ENCODE data around the gene ZNF763.
"Not testable (repeated sequence)": the region's sequence is repeated elsewhere in the genome, so short reads cannot be mapped to it uniquely, and the experiment has no call there.

Gene ZNF763

DNA sequence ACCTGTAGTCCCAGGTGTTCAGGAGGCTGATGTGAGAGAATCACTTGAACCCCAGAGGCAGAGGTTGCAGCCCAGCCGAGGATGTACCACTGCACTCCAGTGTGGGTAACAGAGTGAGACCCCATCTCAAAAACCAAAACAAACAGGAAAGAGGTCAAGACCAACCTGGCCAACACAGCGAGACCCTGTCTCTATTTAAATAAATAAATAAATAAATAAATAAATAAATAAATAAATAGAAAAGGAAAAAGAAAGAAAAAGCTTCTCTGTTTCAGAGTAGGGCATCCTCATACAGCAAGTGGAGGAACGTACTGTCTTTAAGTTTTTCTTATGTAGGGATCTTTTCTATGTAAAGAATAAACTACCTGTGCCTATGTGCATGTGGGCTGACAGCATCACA, 37.6 kb upstream of the ZNF763 start (continued):
- TF ChIP-seq CSDC2 (CRISPR knock-in tag; IDR thresholded peaks at IDR 0.05) = no peak
- TF ChIP-seq, protein P1, sequence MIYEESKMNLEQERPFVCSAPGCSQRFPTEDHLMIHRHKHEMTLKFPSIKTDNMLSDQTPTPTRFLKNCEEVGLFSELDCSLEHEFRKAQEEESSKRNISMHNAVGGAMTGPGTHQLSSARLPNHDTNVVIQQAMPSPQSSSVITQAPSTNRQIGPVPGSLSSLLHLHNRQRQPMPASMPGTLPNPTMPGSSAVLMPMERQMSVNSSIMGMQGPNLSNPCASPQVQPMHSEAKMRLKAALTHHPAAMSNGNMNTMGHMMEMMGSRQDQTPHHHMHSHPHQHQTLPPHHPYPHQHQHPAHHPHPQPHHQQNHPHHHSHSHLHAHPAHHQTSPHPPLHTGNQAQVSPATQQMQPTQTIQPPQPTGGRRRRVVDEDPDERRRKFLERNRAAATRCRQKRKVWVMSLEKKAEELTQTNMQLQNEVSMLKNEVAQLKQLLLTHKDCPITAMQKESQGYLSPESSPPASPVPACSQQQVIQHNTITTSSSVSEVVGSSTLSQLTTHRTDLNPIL (CRISPR knock-in tag; IDR thresholded peaks at IDR 0.05; ENCODE audit: low read depth) = no peak
- no peak for TF ChIP-seq ISL1 (CRISPR knock-in tag; IDR thresholded peaks at IDR 0.05)
- no peak for TF ChIP-seq ZFP3 (CRISPR knock-in tag; IDR thresholded peaks at IDR 0.05)
- TF ChIP-seq ZNF70 (CRISPR knock-in tag; IDR thresholded peaks at IDR 0.05) = no peak

DNA sequence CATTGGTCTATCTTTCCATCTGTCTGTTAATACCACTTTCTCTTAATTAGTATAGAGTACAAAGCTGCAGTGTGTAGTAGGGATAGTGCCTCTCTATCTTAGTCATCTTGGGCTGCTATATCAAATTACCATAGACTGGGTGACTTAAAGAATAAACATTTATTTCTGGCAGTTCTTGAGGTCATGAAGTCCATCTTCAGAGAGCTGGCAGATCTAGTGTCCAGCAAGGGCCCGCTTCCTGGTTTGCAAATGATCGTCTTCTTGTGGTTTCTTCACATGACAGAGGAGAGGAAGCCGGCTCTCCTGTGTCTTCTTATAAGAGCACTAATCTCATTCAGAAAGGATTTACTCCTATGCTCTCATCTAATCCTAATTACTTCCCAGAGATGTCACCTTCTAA, 33.8 kb upstream of the ZNF763 start:
- TF ChIP-seq SNAI2 (CRISPR knock-in tag; IDR thresholded peaks at IDR 0.05) (no peak), ISL1 (CRISPR knock-in tag; IDR thresholded peaks at IDR 0.05) (no peak), GLIS3 (CRISPR knock-in tag; IDR thresholded peaks at IDR 0.05) (no peak), ZFP3 (CRISPR knock-in tag; IDR thresholded peaks at IDR 0.05) (no peak), PPARA (CRISPR knock-in tag; IDR thresholded peaks at IDR 0.05; ENCODE audit: borderline replicate concordance) (no peak), ZNF8 (CRISPR knock-in tag; IDR thresholded peaks at IDR 0.05) (no peak), OSR1 (CRISPR knock-in tag; IDR thresholded peaks at IDR 0.05) (no peak), ZNF70 (CRISPR knock-in tag; IDR thresholded peaks at IDR 0.05) (no peak)
- TF ChIP-seq, protein P2, sequence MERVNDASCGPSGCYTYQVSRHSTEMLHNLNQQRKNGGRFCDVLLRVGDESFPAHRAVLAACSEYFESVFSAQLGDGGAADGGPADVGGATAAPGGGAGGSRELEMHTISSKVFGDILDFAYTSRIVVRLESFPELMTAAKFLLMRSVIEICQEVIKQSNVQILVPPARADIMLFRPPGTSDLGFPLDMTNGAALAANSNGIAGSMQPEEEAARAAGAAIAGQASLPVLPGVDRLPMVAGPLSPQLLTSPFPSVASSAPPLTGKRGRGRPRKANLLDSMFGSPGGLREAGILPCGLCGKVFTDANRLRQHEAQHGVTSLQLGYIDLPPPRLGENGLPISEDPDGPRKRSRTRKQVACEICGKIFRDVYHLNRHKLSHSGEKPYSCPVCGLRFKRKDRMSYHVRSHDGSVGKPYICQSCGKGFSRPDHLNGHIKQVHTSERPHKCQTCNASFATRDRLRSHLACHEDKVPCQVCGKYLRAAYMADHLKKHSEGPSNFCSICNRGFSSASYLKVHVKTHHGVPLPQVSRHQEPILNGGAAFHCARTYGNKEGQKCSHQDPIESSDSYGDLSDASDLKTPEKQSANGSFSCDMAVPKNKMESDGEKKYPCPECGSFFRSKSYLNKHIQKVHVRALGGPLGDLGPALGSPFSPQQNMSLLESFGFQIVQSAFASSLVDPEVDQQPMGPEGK (CRISPR knock-in tag; IDR thresholded peaks at IDR 0.05; ENCODE audit: borderline replicate concordance) = no peak
- ATAC-seq = no peak

DNA sequence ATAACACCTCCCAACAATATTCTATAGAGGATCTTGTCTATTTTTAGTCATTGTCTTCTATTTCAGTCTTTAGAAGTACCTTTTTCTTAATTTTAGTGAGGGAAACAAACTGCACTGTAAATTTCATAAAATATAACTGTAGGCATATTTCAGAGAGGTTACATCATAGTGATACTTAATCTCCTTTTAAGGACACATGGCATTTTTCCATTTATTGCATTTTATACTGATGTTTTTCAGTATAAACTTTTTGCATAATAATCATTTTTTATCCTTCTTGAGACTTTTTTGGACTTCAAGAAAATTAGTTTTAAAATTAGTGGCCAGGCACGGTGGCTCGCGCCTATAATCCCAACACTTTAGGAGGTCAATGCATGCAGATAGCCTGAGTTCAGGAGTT, 33.3 kb upstream of the ZNF763 start:
- ATAC-seq = no peak
- TF ChIP-seq, protein P1 (CRISPR knock-in tag; IDR thresholded peaks at IDR 0.05; ENCODE audit: low read depth) = no peak
- TF ChIP-seq CSDC2 (CRISPR knock-in tag; IDR thresholded peaks at IDR 0.05) = no peak
- TF ChIP-seq TCF4 (CRISPR knock-in tag; IDR thresholded peaks at IDR 0.05; ENCODE audit: borderline replicate concordance) = no peak
- TF ChIP-seq ESRRG (CRISPR knock-in tag; IDR thresholded peaks at IDR 0.05) = no peak
- TF ChIP-seq ISL1 (CRISPR knock-in tag; IDR thresholded peaks at IDR 0.05) = no peak
- no peak for TF ChIP-seq BACH2 (CRISPR knock-in tag; IDR thresholded peaks at IDR 0.05; ENCODE audit: borderline replicate concordance)
- TF ChIP-seq, protein P3, sequence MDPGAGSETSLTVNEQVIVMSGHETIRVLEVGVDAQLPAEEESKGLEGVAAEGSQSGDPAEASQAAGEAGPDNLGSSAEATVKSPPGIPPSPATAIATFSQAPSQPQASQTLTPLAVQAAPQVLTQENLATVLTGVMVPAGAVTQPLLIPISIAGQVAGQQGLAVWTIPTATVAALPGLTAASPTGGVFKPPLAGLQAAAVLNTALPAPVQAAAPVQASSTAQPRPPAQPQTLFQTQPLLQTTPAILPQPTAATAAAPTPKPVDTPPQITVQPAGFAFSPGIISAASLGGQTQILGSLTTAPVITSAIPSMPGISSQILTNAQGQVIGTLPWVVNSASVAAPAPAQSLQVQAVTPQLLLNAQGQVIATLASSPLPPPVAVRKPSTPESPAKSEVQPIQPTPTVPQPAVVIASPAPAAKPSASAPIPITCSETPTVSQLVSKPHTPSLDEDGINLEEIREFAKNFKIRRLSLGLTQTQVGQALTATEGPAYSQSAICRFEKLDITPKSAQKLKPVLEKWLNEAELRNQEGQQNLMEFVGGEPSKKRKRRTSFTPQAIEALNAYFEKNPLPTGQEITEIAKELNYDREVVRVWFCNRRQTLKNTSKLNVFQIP (CRISPR knock-in tag; IDR thresholded peaks at IDR 0.05; ENCODE audit: borderline replicate concordance, low read depth) = no peak
- TF ChIP-seq TOX (CRISPR knock-in tag; IDR thresholded peaks at IDR 0.05; ENCODE audit: borderline replicate concordance) = no peak
- no peak for TF ChIP-seq ZFP30 (CRISPR knock-in tag; IDR thresholded peaks at IDR 0.05)
- no peak for TF ChIP-seq GLIS3 (CRISPR knock-in tag; IDR thresholded peaks at IDR 0.05)
- TF ChIP-seq, protein P2 (CRISPR knock-in tag; IDR thresholded peaks at IDR 0.05; ENCODE audit: borderline replicate concordance) = no peak
- TF ChIP-seq ZFP3 (CRISPR knock-in tag; IDR thresholded peaks at IDR 0.05) = no peak
- no peak for TF ChIP-seq OSR1 (CRISPR knock-in tag; IDR thresholded peaks at IDR 0.05)
- TF ChIP-seq ZNF565 (CRISPR knock-in tag; conservative IDR thresholded peaks at IDR 0.05; ENCODE audit: low read depth) = no peak
- TF ChIP-seq, protein P4, sequence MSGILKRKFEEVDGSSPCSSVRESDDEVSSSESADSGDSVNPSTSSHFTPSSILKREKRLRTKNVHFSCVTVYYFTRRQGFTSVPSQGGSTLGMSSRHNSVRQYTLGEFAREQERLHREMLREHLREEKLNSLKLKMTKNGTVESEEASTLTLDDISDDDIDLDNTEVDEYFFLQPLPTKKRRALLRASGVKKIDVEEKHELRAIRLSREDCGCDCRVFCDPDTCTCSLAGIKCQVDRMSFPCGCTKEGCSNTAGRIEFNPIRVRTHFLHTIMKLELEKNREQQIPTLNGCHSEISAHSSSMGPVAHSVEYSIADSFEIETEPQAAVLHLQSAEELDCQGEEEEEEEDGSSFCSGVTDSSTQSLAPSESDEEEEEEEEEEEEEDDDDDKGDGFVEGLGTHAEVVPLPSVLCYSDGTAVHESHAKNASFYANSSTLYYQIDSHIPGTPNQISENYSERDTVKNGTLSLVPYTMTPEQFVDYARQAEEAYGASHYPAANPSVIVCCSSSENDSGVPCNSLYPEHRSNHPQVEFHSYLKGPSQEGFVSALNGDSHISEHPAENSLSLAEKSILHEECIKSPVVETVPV (CRISPR knock-in tag; IDR thresholded peaks at IDR 0.05) = no peak

DNA sequence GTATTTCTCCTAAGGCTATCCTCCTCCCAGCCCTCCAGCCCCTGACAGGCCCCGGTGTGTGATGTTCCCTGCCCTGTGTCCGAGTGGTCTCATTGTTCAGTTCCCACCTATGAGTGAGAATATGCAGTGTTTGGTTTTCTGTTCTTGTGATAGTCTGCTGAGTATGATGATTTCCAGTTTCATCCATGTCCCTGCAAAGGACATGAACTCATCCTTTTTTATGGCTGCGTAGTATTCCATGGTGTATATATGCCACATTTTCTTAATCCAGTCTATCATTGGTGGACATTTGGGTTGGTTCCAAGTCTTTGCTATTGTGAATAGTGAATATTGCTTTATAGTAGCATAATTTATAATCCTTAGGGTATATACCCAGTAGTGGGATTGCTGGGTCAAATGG, 29.0 kb upstream of the ZNF763 start:
- ATAC-seq = not testable (repeated sequence)

DNA sequence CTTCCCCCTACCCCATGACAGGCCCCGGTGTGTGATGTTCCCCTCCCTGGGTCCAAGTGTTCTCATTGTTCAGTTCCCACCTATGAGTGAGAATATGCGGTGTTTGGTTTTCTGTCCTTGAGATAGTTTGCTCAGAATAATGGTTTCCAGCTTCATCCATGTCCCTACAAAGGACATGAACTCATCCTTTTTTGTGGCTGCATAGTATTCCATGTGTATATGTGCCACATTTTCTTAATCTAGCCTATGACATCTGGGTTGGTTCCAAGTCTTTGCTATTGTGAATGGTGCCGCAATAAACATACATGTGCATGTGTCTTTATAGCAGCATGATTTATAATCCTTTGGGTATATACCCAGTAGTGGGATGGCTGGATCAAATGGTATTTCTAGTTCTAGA, 26.5 kb upstream of the ZNF763 start:
- ATAC-seq = not testable (repeated sequence)

DNA sequence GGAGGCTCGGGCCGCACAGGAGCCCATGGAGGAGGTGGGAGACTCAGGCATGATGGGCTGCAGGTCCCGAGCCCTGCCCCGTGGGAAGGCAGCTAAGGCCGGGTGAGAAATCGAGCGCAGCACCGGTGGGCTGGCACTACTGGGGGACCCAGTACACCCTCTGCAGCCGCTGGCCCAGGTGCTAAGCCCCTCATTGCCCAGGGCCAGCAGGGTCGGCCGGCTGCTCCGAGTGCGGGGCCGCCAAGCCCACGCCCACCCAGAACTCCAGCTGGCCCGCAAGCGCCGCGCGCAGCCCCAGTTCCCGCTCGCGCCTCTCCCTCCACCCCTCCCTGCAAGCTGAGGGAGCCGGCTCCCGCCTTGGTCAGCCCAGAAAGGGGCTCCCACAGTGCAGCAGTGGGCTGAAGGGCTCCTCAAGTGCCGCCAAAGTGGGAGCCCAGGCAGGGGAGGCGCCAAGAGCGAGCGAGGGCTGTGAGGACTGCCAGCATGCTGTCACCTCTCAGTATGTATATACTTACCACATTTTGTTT, 23.4 kb upstream of the ZNF763 start:
- not testable (repeated sequence) for ATAC-seq

Measured in SK-N-SH treated with all-trans-retinoic acid at 6 μM for 48 hours (cell line).